Measurements from ENCODE around the gene AZU1.

AZU1 gene

GRCh38 chr19:805166-805551 lies 22.5 kb upstream of the AZU1 start:
- no peaks in the 10 kb centered on the region for H3K27me3 ChIP-seq (ENCODE audit: control insufficient read depth, insufficient read depth, low read length)
- no peak overlapping the region for H3K9ac ChIP-seq (ENCODE audit: low read depth, low read length)
- H3K4me3 ChIP-seq (ENCODE audit: low read depth, low read length): no peak overlapping the region
- no peak overlapping the region for H3K27ac ChIP-seq (ENCODE audit: low read depth, low read length)
- H3K4me1 ChIP-seq (ENCODE audit: control insufficient read depth, insufficient read depth, low read length): peaks cover 14% of the 10 kb centered on the region
- H3K9me3 ChIP-seq (ENCODE audit: control insufficient read depth, insufficient read depth, low read length): no peaks in the 10 kb centered on the region
- H3K36me3 ChIP-seq (ENCODE audit: control insufficient read depth, insufficient read depth, low read length): peaks cover 100% of the 10 kb centered on the region

GRCh38 chr19:805600-806550 lies 21.8 kb upstream of the AZU1 start:
- Histone ChIP-seq H3K36me3 (ENCODE audit: control insufficient read depth, insufficient read depth, low read length) (peaks cover 100% of the 10 kb centered on the region), H3K9me3 (ENCODE audit: control insufficient read depth, insufficient read depth, low read length) (no peaks in the 10 kb centered on the region), H3K27me3 (ENCODE audit: control insufficient read depth, insufficient read depth, low read length) (no peaks in the 10 kb centered on the region), H3K9ac (ENCODE audit: low read depth, low read length) (no peak overlapping the region), H3K27ac (ENCODE audit: low read depth, low read length) (no peak overlapping the region), H3K4me3 (ENCODE audit: low read depth, low read length) (no peak overlapping the region), H3K4me1 (ENCODE audit: control insufficient read depth, insufficient read depth, low read length) (peaks cover 8% of the 10 kb centered on the region; the same call in 1 of the 2 replicates)

GRCh38 chr19:806815-807421 lies 20.7 kb upstream of the AZU1 start:
- Histone ChIP-seq H3K4me3 (ENCODE audit: low read depth, low read length) (no peak overlapping the region), H3K4me1 (ENCODE audit: control insufficient read depth, insufficient read depth, low read length) (peaks cover 2% of the 10 kb centered on the region; the same call in 1 of the 2 replicates), H3K9me3 (ENCODE audit: control insufficient read depth, insufficient read depth, low read length) (no peaks in the 10 kb centered on the region), H3K27me3 (ENCODE audit: control insufficient read depth, insufficient read depth, low read length) (no peaks in the 10 kb centered on the region), H3K9ac (ENCODE audit: low read depth, low read length) (no peak overlapping the region), H3K27ac (ENCODE audit: low read depth, low read length) (no peak overlapping the region), H3K36me3 (ENCODE audit: control insufficient read depth, insufficient read depth, low read length) (peaks cover 100% of the 10 kb centered on the region)

GRCh38 chr19:807627-808422 lies 19.8 kb upstream of the AZU1 start:
- H3K27ac ChIP-seq (ENCODE audit: low read depth, low read length): no peak overlapping the region
- H3K27me3 ChIP-seq (ENCODE audit: control insufficient read depth, insufficient read depth, low read length): no peaks in the 10 kb centered on the region
- no peak overlapping the region for H3K9ac ChIP-seq (ENCODE audit: low read depth, low read length)
- H3K4me3 ChIP-seq (ENCODE audit: low read depth, low read length): no peak overlapping the region
- H3K9me3 ChIP-seq (ENCODE audit: control insufficient read depth, insufficient read depth, low read length): no peaks in the 10 kb centered on the region
- H3K36me3 ChIP-seq (ENCODE audit: control insufficient read depth, insufficient read depth, low read length): peaks cover 94% of the 10 kb centered on the region
- no peaks in the 10 kb centered on the region for H3K4me1 ChIP-seq (ENCODE audit: control insufficient read depth, insufficient read depth, low read length)

- H3K36me3 ChIP-seq (ENCODE audit: control insufficient read depth, insufficient read depth, low read length): peaks cover 89% of the 10 kb centered on the region
- H3K4me3 ChIP-seq (ENCODE audit: low read depth, low read length): no peak overlapping the region
Measured at GRCh38 chr19:808423-808775, 19.2 kb upstream of the AZU1 start.

GRCh38 chr19:810077-810855 lies 17.4 kb upstream of the AZU1 start:
- no peak overlapping the region for H3K9ac ChIP-seq (ENCODE audit: low read depth, low read length)
- H3K36me3 ChIP-seq (ENCODE audit: control insufficient read depth, insufficient read depth, low read length): peaks cover 81% of the 10 kb centered on the region

More at GRCh38 chr19:808423-808775, 19.2 kb upstream of the AZU1 start:
- Histone ChIP-seq H3K27me3 (ENCODE audit: control insufficient read depth, insufficient read depth, low read length) (no peaks in the 10 kb centered on the region), H3K9ac (ENCODE audit: low read depth, low read length) (no peak overlapping the region), H3K27ac (ENCODE audit: low read depth, low read length) (no peak overlapping the region), H3K9me3 (ENCODE audit: control insufficient read depth, insufficient read depth, low read length) (no peaks in the 10 kb centered on the region), H3K4me1 (ENCODE audit: control insufficient read depth, insufficient read depth, low read length) (no peaks in the 10 kb centered on the region)

GRCh38 chr19:810883-811489 lies 16.7 kb upstream of the AZU1 start:
- Histone ChIP-seq H3K27ac (ENCODE audit: low read depth, low read length) (no peak overlapping the region), H3K27me3 (ENCODE audit: control insufficient read depth, insufficient read depth, low read length) (no peaks in the 10 kb centered on the region), H3K4me3 (ENCODE audit: low read depth, low read length) (no peak overlapping the region), H3K9ac (ENCODE audit: low read depth, low read length) (no peak overlapping the region), H3K9me3 (ENCODE audit: control insufficient read depth, insufficient read depth, low read length) (no peaks in the 10 kb centered on the region), H3K4me1 (ENCODE audit: control insufficient read depth, insufficient read depth, low read length) (no peaks in the 10 kb centered on the region), H3K36me3 (ENCODE audit: control insufficient read depth, insufficient read depth, low read length) (peaks cover 79% of the 10 kb centered on the region)

More at GRCh38 chr19:810077-810855, 17.4 kb upstream of the AZU1 start:
- H3K27ac ChIP-seq (ENCODE audit: low read depth, low read length): no peak overlapping the region
- no peaks in the 10 kb centered on the region for H3K4me1 ChIP-seq (ENCODE audit: control insufficient read depth, insufficient read depth, low read length)
- no peak overlapping the region for H3K4me3 ChIP-seq (ENCODE audit: low read depth, low read length)
- H3K9me3 ChIP-seq (ENCODE audit: control insufficient read depth, insufficient read depth, low read length): no peaks in the 10 kb centered on the region
- H3K27me3 ChIP-seq (ENCODE audit: control insufficient read depth, insufficient read depth, low read length): no peaks in the 10 kb centered on the region

- no peak overlapping the region for H3K27ac ChIP-seq (ENCODE audit: low read depth, low read length)
- peaks cover 73% of the 10 kb centered on the region for H3K36me3 ChIP-seq (ENCODE audit: control insufficient read depth, insufficient read depth, low read length)
- no peaks in the 10 kb centered on the region for H3K9me3 ChIP-seq (ENCODE audit: control insufficient read depth, insufficient read depth, low read length)
- H3K27me3 ChIP-seq (ENCODE audit: control insufficient read depth, insufficient read depth, low read length): no peaks in the 10 kb centered on the region
- no peak overlapping the region for H3K4me3 ChIP-seq (ENCODE audit: low read depth, low read length)
- H3K9ac ChIP-seq (ENCODE audit: low read depth, low read length): no peak overlapping the region
- no peaks in the 10 kb centered on the region for H3K4me1 ChIP-seq (ENCODE audit: control insufficient read depth, insufficient read depth, low read length)
Measured at GRCh38 chr19:811506-812048, 16.1 kb upstream of the AZU1 start.

- H3K36me3 ChIP-seq (ENCODE audit: control insufficient read depth, insufficient read depth, low read length): peaks cover 67% of the 10 kb centered on the region
Measured at GRCh38 chr19:812049-812746, 15.4 kb upstream of the AZU1 start.

More at GRCh38 chr19:812049-812746, 15.4 kb upstream of the AZU1 start:
- Histone ChIP-seq H3K4me3 (ENCODE audit: low read depth, low read length) (no peak overlapping the region), H3K4me1 (ENCODE audit: control insufficient read depth, insufficient read depth, low read length) (no peaks in the 10 kb centered on the region), H3K9ac (ENCODE audit: low read depth, low read length) (no peak overlapping the region), H3K27me3 (ENCODE audit: control insufficient read depth, insufficient read depth, low read length) (no peaks in the 10 kb centered on the region), H3K27ac (ENCODE audit: low read depth, low read length) (no peak overlapping the region), H3K9me3 (ENCODE audit: control insufficient read depth, insufficient read depth, low read length) (no peaks in the 10 kb centered on the region)
